Panc1 (cell line): Measurements from ENCODE around the gene MRPS16.

Source experiments
- CTCF ChIP-seq: fragments of 450-650 bp; IDR thresholded peaks from 2 replicates; pipeline ENCODE4 v1.5.1; 2017; ENCODE audit warnings: mild to moderate bottlenecking
- POLR2AphosphoS5 ChIP-seq: IDR thresholded peaks from 2 replicates; pipeline ENCODE4 v1.6.1; 2012; ENCODE audit warnings: mild to moderate bottlenecking, low read depth, low read length, moderate library complexity
- REST ChIP-seq, 2 experiments: IDR thresholded peaks; 2 replicates each; pipeline ENCODE4 v1.6.1; 2011 to 2012; ENCODE audit warnings: low read depth in 2 of 2, control low read depth in 1 of 2, low read length in 1 of 2, mild to moderate bottlenecking in 1 of 2, moderate library complexity in 1 of 2; ENCODE audit not compliant: insufficient read depth in 1 of 2
- TCF7L2 ChIP-seq: IDR thresholded peaks from 2 replicates; pipeline ENCODE4 v1.6.1; 2011; ENCODE audit warnings: mild to moderate bottlenecking, low read depth, low read length, inconsistent platforms

GRCh38 chr10:73281097-73281496 lies 28.7 kb upstream of the MRPS16 start:
- TF ChIP-seq POLR2AphosphoS5: no peak
- no peak for TF ChIP-seq REST (IDR thresholded peaks at IDR 0.05; ENCODE audit: insufficient read depth in 1 of 2, low read depth in 2 of 2, low read length in 1 of 2)
- TF ChIP-seq CTCF: no peak
- TF ChIP-seq TCF7L2: no peak
